ENCODE data around the gene PMFBP1.

The PMFBP1 gene

GRCh38 chr16:72132726-72133125, 39.2 kb downstream of the PMFBP1 start:
- H3K36me3 ChIP-seq, result no peaks in the 10 kb centered on the region
- no peaks in the 10 kb centered on the region for H3K27me3 ChIP-seq
- H3K27ac ChIP-seq, result no peak overlapping the region
- no peaks in the 10 kb centered on the region for H3K9me3 ChIP-seq
- no peak for DNase-seq
- no peak for TF ChIP-seq CTCF (IDR thresholded peaks at IDR 0.05)
- H3K4me1 ChIP-seq, result no peaks in the 10 kb centered on the region
- intact Hi-C loops (cut with DNase I; ENCODE audit: low total_unique reads), result no loop called here
- H3K4me3 ChIP-seq, result no peak overlapping the region

GRCh38 chr16:72131036-72131435, 40.9 kb downstream of the PMFBP1 start:
- DNase-seq, result no peak
- intact Hi-C loops (cut with DNase I; ENCODE audit: low total_unique reads), result no loop called here
- H3K27ac ChIP-seq, result no peak overlapping the region

GRCh38 chr16:72129976-72130656, 41.8 kb downstream of the PMFBP1 start:
- H3K9me3 ChIP-seq, result no peaks in the 10 kb centered on the region
- no peak for DNase-seq
- H3K27ac ChIP-seq, result no peak overlapping the region
- H3K4me1 ChIP-seq, result no peaks in the 10 kb centered on the region
- no peak overlapping the region for H3K4me3 ChIP-seq
- no peaks in the 10 kb centered on the region for H3K27me3 ChIP-seq
- no peak for TF ChIP-seq CTCF (IDR thresholded peaks at IDR 0.05)
- no peaks in the 10 kb centered on the region for H3K36me3 ChIP-seq
- intact Hi-C loops (cut with DNase I; ENCODE audit: low total_unique reads), result loop anchor here (10.0 kb wide), 1 partner anchor 335 kb away; no protein-coding TSS in a partner anchor

More at GRCh38 chr16:72131036-72131435, 40.9 kb downstream of the PMFBP1 start:
- H3K4me3 ChIP-seq, result no peak overlapping the region
- H3K4me1 ChIP-seq, result no peaks in the 10 kb centered on the region
- H3K9me3 ChIP-seq, result no peaks in the 10 kb centered on the region
- H3K36me3 ChIP-seq, result no peaks in the 10 kb centered on the region
- no peak for TF ChIP-seq CTCF (IDR thresholded peaks at IDR 0.05)
- H3K27me3 ChIP-seq, result no peaks in the 10 kb centered on the region

GRCh38 chr16:72128701-72129100, 43.3 kb downstream of the PMFBP1 start:
- DNase-seq, result no peak
- H3K9me3 ChIP-seq, result no peaks in the 10 kb centered on the region
- intact Hi-C loops (cut with DNase I; ENCODE audit: low total_unique reads), result loop anchor here (10.0 kb wide), 1 partner anchor 336 kb away; no protein-coding TSS in a partner anchor

GRCh38 chr16:72126429-72126765, 45.6 kb downstream of the PMFBP1 start:
- intact Hi-C loops (cut with DNase I; ENCODE audit: low total_unique reads), result loop anchor here (10.0 kb wide), 1 partner anchor 338 kb away; no protein-coding TSS in a partner anchor
- no peaks in the 10 kb centered on the region for H3K27me3 ChIP-seq
- no peak overlapping the region for H3K4me3 ChIP-seq
- no peak overlapping the region for H3K27ac ChIP-seq
- no peaks in the 10 kb centered on the region for H3K4me1 ChIP-seq
- no peaks in the 10 kb centered on the region for H3K9me3 ChIP-seq
- DNase-seq, result no peak
- no peaks in the 10 kb centered on the region for H3K36me3 ChIP-seq
- no peak for TF ChIP-seq CTCF (IDR thresholded peaks at IDR 0.05)

More at GRCh38 chr16:72128701-72129100, 43.3 kb downstream of the PMFBP1 start:
- H3K27ac ChIP-seq, result no peak overlapping the region
- no peaks in the 10 kb centered on the region for H3K27me3 ChIP-seq
- no peak overlapping the region for H3K4me3 ChIP-seq
- no peaks in the 10 kb centered on the region for H3K36me3 ChIP-seq
- no peak for TF ChIP-seq CTCF (IDR thresholded peaks at IDR 0.05)
- no peaks in the 10 kb centered on the region for H3K4me1 ChIP-seq
